Stimulated activated CD8-positive, alpha-beta memory T cell treated with anti-CD3 and anti-CD28 coated beads, Interleukin-7, amount 100 ng/mL, for 24 hours (primary cell): ENCODE measurements around the gene GATD1.

Experiments
- DNase-seq: peaks from one replicate; pipeline ENCODE4 v3.0.0-alpha.2; 2020; ENCODE audit warnings: low read depth

Gene GATD1

DNA sequence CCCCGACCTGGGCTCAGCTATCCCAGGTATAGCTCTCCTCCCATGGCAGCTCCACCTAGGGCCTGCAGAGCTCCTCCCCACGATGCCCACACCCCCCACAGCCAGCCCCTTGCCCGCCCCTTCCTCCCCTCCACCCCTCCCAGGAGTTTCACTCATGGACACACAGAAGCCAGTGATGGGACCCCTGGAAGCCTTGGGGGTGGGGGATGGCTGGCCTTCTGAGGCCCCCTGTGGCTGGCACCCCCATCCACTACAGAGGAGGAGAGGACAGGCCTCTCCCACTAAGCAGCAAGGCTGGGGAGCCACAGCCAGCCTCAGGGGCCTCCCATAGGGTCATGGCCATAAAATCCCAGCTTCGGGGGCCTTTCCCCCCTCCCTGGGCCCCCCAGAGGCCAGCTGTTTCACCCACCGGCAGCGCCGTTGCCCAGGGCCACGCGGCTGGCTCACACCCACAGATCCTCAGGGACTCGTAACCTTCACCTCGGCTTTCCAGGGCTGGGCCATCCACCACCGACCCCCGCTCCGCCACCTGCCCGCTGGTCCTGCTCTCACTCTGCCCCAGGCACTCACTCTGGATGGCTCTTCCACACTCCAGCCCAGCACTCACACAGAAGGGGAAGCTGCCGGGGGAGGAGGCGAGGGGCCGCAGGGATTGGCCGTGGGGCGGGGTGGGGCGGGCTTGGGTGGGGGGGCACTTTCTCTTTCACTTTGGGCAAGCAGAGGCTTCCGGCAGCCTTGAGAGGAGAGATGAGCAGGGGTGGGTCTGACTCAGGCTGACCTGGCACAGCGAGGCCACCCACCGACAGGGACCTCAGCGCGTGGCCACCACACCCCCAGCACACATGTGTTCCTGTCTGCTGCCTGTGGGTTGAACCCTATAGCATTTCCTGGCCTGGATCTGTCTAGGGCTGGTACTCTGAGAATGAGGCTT is 18.6 kb upstream of the GATD1 start:
- peak; percentile 58 for DNase-seq

DNA sequence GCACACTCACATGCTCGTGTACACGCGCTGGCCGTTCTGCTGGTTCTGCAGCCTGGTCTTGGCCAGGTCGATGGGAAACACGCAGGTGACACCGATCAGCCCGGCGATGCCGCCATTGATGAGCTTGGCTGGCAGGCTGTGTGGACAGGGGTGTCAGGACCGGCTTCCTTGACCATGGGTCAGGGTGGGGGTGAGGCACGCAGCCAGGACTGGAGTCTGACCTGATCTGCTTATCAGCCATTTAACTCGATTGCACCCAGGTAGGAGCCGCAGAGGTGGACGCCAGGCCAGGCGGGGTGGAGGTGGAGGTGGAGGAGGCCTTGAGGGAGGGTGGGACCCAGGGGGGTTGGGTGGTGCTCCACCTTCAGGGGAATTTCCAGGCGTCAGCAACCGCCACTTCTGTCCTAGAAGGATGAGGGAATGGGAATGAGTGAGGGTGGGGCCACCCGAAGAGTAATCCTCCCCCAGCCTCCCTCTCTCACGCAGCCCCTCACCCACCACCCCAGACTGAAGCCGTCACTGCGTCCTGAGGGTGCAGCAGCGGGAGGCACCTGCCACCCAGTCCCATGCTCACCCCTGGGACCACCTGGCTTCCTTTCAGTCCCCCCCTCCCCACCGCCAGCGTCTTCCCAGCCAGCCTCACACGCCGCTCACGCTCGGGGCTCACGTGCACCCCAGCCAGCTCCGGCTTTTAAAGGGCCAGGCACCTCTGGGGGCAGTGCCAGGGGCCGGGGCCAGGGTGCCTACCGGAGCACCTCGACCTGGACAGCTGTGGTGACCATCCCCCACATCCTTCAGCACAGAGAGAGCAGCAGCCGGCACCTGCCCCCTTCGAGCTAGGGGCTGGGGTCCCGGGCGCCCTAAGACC is 17.7 kb upstream of the GATD1 start:
- DNase-seq = no peak

DNA sequence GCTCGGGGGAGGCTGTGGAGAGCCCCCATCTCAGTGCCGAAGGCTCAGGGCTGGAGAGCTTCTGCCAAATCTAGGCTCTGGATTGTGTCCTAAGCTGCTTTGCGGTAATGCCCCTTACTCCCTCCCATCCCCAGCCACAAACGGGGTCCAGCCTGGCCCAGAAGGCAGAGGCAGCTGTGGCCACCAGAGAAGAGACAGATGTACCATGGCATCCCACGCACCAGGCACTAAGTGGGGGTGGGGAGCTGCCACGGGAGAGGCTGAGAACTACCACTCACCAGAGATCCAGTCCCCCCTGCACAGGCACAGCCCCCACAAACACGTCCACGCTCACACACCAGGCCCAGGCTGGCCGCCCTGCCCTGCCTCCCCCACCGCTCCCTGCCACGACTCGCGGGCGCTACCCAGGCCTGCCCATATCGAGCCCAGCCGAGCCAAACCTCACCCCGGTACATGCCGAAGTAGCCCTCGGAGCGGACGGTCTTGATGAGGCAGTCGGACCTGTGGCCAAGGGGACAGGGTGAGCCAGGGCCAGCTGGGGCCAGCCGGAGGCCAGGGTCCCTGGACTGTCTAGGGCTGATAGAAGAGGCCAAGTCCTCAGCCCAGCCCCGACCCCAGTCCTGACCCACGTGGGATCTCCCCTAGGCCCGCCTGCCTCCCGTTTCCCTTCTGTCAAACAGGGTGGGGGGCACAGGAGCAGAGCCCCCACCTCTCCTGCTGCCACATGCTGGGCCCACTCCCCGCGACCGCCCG is 16.9 kb upstream of the GATD1 start:
- DNase-seq = no peak

GRCh38 chr11:793556-793955 is 16.3 kb upstream of the GATD1 start:
- DNase-seq = no peak

DNA sequence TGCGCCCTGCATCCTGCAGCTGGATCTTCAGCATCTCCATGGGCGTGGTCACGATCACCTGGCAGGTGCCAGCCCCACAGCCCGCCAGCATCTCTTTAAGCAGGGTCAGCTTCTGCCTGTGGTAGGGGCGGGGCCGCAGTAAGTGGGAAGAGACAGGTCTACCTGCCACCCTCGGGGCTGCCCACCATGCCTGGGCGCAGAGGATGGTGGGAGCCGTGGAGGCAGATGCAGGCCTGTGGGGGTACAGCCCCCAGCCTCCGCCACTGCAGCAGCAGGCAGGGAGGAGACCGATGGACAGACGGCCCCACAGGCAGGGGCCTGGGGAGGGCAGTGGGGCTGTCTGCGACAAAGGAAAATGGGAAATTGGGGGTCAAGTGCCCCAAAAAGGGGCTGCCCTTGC is 15.6 kb upstream of the GATD1 start:
- no peak for DNase-seq

DNA sequence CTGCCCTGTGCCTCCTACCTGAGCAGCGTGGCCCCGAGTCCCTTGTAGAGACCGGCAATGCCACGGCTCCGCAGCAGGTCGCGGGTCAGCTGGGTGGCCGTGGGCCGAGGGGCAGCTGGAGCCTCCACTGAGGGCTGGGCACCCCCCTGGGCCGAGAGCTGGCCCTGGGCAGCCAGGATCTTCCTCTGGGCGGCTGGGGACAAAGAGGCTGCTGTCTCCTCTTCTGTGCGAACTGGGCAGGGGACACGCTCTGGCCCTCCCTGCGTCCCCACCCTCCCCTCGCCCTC is 15.2 kb upstream of the GATD1 start:
- no peak for DNase-seq

DNA sequence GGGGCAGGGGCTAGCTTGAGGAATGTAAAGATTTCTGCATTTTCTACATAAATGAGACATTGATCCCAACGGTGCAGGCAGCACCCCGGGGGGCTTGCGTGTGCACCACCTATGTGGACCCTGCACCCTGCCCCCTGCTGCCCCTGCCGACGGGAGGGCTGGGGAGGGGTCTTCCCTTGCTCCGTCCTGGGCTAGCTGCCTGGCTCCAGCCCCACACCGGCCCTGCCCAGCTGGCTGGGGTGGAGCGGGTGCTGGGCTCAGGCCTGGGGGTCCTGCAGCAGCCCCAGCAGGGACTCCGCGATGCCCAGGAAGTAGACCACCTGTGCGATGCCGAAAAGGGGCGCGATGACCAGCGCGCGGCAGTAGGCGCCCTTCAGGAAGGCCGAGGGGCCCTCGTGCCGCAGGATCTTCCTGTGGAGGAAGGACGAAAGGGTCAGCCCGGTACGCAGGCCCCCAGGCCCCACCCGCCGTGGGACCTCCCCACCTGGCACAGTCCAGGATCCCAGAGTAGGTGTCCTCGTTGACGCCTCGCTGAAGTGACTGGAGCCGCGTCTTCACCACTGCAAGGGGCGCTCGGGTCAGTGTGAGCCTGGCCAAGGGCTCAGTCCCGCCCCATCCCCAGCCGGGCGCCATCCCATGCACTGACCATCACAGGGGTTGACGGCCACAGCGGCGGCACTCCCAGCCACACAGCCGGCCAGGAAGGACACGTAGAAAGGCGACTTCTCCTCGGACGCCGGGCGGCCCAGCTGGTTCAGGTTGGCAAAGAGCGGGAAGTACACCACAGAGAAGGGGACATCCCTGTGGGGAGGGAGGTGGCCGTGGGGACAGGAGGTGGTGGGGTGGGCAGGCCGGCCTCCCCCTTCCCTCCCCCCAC is 14.6 kb upstream of the GATD1 start:
- DNase-seq = no peak

DNA sequence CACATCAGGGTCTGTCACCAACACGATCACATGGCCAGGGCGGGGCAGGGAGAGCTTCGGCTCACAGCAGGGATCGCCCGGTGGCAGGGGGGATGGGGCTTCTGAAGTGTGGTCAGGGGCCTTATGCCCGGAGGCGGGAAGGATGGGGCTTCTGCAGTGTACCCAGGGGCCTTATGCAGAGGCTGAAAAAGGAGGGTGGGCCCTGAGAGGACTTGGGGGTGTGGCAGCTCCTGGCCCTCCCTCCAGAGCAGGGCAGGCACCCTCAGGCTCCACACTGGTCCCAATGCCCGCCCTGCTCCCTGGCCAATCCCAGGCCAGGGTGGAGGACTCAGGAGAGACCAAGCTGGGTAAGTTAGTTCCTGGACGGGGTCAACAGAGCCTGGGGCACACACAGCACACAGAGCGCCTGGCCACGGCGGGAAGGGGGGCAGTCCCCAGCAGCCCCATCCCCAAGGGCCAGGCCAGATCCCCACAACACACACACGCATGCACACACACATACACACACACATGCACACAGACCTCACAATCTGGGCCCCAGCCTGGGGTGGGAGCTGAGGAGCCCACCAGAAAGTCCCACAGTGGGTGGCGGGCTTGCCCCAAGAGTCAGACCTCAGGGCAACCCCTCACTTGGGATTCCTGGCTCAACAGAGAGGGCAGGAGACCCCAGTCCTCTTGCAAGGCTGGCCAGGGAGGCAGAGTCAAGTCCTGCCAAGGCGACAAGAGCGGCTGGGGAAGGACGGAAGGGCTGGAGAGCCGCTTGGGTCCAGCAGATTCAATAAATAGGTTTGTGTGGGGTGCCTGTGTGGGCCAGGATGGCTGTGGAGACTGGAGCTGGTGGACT is 13.7 kb upstream of the GATD1 start:
- DNase-seq = no peak

GRCh38 chr11:789943-790342 is 12.7 kb upstream of the GATD1 start, which contains the start of gene CEND1:
Gene CEND1 (minus strand): TSS chr11:790090. CDS start chr11:788576, 1,514 bp downstream.
- no peak for DNase-seq

DNA sequence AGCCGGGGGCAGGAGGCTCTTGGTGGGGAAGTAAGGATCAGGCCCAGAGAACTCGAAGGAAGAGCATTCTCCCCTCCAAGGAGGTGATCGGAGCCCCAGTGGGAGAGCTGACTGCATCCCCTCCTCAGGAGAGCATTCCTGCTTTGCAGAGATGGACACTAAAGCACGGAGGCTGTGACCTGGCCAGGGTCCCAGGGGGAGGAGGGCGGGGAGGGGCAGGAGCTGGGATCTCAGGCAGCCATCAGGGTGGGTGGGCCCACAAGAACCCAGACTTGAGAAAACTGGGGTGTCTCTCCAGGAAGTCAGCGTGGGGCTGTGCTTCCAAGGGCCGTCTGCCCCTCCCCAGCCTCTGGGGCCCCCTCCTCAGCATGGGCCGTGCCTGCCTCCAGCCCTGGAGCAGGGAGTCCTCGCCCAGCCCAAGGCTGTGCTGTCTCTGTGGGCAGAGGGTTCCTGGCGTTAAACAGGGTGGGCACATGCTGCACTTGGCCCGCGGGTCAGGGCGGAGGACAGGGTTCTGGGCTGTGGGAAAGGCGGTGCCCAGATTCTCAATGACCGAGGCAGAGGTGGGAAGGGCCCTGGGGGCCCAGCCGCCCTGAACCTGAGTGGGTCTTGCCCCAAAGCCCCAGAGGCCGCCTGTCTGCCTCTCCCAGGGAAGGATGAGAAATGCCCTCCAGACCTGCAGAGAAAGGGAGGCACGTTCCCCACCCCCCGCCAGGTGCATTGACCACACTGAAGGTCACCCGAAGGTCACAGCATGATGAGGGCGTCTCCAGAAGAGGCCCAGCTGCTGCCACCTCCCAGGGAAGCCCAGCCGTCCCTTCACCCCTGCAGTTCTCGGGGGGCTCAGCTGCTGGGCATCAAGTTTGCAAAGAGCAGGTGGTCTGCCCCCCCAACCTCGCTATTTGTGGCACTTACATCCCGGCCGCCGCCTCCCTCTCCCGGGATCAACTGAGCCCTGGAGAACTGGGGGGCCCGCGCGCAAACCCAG is 12.0 kb upstream of the GATD1 start:
- no peak for DNase-seq

GRCh38 chr11:788009-788640 is 10.8 kb upstream of the GATD1 start:
- DNase-seq = no peak

DNA sequence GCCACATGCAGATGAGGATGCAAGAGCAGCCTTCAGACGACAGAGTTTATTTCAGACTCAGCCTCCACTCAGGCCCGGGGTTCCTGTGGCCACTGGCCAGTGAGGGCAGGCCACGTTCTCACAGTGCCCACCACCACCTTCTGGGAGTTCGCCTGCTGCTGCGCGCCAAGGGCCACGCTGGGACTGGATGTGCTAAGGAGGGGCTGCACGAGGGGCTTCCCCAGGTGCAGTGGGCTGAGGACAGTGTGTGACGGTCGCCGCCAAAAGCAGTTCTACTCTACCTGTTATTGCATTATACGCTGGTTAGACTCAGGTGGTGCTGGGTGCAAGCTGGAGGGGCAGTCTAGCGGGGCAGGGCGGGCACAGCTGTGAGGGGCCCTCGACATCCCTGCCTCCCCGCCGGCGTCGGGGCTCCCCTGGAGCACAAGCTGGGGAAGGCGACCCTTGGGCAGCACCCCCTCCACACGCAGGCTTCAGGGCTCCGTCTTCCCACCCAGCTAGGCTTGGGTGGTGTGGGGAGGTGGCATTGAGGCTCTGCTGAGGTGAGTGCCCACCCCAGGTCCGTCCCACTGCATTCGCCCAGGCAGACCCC is 9.9 kb upstream of the GATD1 start:
- no peak for DNase-seq

DNA sequence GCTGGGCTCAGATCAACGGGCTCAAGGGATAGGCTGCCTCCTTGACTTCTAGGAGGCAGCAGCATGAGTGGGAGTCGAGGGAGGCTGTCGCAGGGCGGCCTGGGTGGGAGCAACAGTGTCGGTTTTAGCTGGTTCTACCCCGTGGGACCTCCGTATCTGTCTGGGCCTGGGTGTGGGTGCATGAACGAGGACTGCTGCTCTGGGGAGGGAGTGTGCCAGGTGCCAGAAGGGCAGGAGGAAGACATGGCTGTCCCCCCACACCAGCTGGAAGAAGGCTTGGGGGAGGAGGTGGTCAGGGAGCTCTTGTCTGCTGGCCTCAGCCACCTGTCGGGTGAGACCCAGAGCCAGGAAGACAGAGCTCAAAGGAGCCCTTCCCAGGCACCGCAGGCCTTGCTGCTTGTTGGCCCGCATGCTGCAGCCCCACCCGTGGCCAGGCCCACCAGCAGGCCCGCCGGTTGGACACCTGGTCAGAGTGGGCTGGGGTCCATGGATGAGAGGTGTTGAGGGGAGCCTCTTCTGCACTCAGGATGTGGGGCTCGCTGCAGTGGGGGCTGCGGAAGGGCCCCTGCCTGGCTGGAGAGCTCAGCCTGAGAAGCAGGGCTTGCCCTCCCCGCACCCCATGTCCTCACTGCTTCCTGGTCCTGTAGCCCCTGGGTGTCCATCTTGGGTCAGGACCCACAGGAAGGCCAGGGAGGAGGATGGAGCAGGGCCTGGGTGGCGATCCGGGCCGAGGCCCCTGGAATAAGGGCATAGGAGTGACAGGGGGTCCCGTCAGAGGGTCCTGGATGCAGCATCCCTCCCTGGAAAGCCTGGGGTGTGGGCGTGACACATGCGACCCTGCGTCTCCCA is 9.2 kb upstream of the GATD1 start:
- DNase-seq = no peak

GRCh38 chr11:783581-784015 is 6.3 kb upstream of the GATD1 start:
- no peak for DNase-seq

- DNase-seq = no peak
Measured at GRCh38 chr11:782264-783174, 5.2 kb upstream of the GATD1 start.

DNA sequence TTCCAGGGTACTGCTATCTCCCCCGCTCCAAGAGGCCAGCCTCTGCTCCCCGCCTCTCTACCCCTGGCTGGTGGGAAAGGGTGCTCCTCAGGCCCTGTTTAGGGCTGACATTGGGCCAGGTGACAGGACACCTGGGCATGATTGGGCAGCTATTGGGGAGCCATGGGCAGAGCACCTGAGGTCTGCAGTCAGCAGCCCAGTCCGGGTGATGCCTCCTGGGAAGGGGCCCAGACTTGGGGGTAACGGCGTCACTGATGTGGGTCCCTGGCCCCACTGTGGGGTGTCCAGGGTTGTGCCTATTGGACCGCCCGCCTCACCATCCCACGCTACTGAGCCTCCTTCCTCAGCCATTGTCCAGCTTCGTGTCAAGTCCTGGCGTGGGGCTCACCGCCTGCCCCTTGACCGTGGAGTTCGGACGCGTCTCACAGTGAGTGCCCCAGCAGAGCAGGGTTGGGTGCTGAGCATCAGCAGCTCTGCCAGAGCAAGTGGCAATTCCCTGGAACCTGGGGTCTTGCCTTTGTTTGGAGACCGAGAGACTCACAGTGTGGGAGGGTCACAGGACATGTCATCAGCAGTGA is 2.8 kb upstream of the GATD1 start:
- no peak for DNase-seq
